ENCODE results near the gene VPS11.
"Not testable (repeated sequence)": the region's sequence is repeated elsewhere in the genome, so short reads cannot be mapped to it uniquely, and the experiment has no call there.

VPS11 gene

DNA sequence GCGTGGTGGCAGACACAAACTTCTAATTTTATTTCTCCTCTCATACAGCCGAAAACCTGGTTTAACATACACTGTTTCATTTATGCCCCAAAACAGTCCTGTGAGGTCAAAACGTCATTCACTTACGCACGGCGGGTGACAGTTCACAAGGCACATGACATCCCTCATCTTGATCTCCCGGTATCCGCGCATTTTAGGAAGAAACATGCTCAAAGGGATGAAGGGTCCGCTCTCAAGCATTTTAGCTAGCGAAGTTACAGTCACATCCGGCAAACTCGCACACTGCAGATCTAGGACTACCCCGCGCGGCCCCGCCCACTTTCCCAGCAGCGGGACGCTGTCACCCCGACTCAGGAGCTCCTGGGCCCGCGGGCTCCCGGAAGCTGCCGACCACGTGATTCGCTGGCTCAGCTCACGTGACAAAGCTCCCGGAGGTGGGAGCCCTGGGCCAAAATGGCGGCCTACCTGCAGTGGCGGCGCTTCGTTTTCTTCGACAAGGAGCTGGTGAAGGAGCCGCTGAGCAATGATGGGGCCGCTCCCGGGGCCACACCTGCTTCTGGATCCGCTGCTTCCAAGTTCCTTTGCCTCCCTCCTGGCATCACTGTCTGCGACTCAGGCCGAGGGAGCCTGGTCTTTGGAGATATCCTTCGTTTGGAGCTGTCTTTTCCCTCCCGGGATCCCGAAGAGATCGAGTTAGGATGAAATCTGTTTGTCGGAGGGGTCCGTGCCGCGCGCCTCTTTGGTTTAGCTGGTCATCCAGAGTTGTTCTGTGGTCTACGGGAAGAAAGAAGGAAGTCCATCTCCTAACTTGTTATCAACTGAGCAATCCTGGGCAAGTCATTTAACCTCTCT lies at the start of gene VPS11:
TSS of gene VPS11 (plus strand) at position 448 of the 852 bp plus-strand sequence. CDS start at position 454, 6 bp downstream.
- DNase-seq (ENCODE audit: extremely low read depth in 1 of 2, low read depth in 1 of 2) = peak; percentile 91 to 98

GRCh38 chr11:119018074-119018938 lies 49.3 kb upstream of the VPS11 start, which contains the start of the genes RPS25 and TRAPPC4:
Gene RPS25, minus strand, starts transcription at chr11:119018343. Its CDS starts 59 bp downstream, at chr11:119018284.
Gene TRAPPC4, plus strand, starts transcription at chr11:119018766. Its CDS starts 30 bp downstream, at chr11:119018796.
- peak; percentile 86 to 88 for DNase-seq (ENCODE audit: extremely low read depth in 1 of 2, low read depth in 1 of 2)

DNA sequence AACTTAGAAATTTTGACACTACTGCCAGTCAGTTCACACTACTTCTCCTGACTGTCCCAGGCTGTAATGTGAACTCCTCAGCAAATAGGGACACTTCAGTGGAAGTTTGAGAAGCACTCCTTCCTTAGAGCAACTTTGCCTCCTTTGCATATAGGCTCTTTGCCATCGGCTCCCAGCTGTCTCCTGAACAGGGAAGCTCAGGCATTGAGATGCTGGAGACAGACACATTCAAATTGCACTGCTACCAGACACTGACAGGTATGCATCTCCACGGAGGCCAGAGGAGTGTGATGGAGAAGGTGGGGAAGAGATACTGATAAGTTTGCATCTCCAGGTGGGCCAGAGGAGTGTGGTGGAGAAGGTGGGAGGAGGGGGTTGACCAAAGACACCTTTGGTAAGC lies 47.6 kb upstream of the VPS11 start:
- DNase-seq (ENCODE audit: extremely low read depth in 1 of 2, low read depth in 1 of 2) = no peak

DNA sequence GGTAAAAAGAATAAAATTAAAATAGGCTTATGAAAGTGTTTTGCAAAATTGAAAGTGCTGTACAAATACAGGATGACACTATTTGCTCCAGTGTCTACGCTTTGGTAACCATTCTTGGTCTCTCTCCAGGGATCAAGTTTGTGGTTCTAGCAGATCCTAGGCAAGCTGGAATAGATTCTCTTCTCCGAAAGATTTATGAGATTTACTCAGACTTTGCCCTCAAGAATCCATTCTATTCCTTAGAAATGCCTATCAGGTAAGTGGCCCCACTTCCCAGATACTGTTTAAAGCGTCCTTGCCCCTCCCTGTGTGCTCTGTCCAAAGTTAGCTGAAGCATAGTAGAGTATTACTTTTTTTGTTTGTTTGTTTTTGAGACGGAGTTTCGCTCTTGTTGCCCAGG lies 46.0 kb upstream of the VPS11 start:
- no peak for DNase-seq (ENCODE audit: extremely low read depth in 1 of 2, low read depth in 1 of 2)

DNA sequence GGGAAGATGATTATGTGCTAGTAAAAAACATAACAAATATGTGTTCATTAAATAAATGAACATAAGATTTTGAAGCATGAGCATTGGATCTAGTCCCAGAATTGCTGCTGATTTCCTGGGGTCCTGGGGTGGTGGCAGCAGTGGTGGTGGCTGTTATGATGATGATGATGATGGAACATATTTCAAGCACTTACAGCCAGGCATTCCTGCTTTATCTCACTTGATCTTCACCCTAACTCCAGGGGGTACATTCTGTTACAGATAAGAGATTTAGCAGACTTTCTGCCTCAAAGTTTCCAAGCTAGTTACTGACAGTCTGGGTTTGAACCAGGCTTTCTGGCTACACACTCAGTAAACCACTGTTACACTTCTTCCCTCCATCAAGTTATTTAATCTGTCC lies 43.9 kb upstream of the VPS11 start:
- no peak for DNase-seq (ENCODE audit: extremely low read depth in 1 of 2, low read depth in 1 of 2)

- no peak for DNase-seq (ENCODE audit: extremely low read depth in 1 of 2, low read depth in 1 of 2)
Observed at GRCh38 chr11:119024430-119025098, 43.1 kb upstream of the VPS11 start.

GRCh38 chr11:119025099-119025473 lies 42.5 kb upstream of the VPS11 start:
- DNase-seq (ENCODE audit: extremely low read depth in 1 of 2, low read depth in 1 of 2) = no peak

- no peak for DNase-seq (ENCODE audit: extremely low read depth in 1 of 2, low read depth in 1 of 2)
Observed at GRCh38 chr11:119025541-119025940, 42.1 kb upstream of the VPS11 start.

DNA sequence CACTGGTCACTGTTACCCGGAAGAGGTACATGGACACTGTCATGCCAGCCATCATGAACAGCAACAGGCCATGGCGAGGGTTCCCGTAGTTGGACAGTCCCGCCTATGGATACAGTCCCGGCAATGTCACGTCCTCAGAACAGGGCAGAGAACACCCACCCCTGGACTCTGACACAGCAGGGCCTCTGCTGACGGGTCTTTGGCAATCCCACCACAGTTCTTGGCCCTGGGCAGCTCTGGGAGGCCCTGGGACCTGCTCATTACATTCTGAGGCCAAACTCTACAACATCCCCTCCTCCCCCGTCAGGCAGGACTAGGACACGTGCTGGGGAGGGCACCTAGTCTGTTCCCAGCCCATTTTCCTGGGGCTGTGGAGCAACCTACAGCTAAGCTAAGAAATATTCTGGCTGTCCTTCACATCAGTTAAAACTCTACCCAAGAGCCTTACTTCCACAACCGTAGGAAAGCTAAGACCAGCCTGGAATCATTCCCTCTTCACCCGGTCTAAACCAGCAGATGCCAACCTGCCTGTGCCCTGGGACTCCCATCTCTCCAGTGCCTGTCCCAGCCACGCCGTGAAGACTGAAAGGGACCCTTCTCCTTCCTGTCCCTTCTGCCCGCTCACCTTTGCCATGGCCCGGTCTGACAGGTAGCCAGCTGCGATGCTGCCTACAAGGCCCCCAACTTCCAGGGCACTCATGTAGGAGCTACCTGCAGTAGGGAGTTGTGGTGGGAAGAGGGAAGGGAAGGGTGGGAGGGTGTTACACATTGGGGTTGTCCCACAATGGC lies 41.4 kb upstream of the VPS11 start:
- no peak for DNase-seq (ENCODE audit: extremely low read depth in 1 of 2, low read depth in 1 of 2)

GRCh38 chr11:119026970-119027369 lies 40.6 kb upstream of the VPS11 start:
- DNase-seq (ENCODE audit: extremely low read depth in 1 of 2, low read depth in 1 of 2) = no peak

DNA sequence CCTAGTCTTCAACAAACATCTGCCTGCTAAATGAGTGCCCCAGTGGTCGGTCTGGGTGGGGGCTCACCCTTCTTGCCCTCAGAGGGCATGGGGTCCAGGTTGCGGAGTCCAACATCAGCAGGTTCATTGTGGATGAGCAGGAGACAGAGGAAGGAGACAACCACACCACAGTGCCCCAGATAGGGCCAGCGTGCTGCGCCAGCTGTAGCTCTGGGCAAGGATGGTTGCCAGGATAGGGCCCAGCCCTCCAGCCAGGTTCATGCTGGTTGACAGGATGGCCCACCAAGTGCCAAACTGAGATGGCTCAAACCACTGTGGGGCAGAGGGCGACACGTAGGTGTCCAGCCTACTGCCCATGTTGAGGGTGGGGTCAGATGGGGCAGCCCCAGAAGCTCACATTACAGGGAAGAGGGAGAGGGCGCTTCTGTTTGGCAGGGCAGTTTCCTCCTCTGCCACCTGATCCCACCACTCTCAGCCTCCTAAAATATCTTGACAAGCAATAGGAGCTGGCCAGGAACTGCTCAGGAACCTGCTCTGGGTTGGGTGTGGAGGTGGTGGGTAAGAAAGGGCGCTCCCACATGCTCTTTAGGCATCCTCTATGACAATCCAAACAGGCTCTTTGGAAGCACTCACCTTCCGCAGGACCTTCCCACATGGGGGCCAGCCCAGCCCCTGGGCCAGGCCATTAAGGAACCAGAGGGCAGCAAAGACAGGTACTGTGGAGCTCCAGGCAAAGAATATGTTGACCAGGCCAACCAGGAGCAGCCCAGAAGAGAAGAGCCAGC lies 39.9 kb upstream of the VPS11 start:
- DNase-seq (ENCODE audit: extremely low read depth in 1 of 2, low read depth in 1 of 2) = no peak

DNA sequence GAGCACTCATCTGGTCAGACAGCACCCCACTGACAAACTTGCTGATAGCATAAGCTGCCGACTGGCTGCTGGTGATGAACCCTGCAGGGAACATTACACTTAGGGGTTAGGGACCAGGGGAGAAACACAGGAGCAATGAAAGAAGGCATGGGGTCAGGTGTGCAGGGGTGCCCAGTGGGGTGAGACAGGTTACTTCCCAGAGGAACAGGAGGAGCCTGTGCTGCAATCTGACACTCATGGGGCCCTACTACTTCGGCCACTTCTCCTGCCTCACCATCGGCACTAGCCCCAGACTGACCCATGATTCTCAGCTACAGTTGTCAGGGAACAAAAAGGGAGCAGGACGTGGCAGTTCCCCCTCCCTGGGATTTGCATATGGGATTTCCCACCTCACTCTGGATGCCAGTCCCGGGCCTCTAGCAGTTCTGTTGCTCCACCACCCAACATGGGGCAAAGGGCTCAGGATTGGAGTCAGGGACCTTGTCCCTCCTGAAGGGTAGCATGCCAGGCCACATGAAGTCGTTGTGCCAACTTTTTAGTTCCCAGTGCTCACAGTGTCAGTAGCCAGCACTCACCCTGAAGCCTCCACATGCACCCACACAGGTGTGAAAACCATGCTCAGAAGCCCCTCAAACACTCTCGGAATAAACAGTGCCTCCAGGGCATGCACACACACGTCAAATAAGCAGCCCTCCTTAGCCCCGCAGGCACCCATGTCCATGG lies 39.1 kb upstream of the VPS11 start:
- DNase-seq (ENCODE audit: extremely low read depth in 1 of 2, low read depth in 1 of 2) = no peak

- DNase-seq (ENCODE audit: extremely low read depth in 1 of 2, low read depth in 1 of 2) = no peak
Observed at GRCh38 chr11:119029069-119029339, 38.6 kb upstream of the VPS11 start.

GRCh38 chr11:119029340-119030028 lies 38.1 kb upstream of the VPS11 start:
- no peak for DNase-seq (ENCODE audit: extremely low read depth in 1 of 2, low read depth in 1 of 2)

- DNase-seq (ENCODE audit: extremely low read depth in 1 of 2, low read depth in 1 of 2) = no peak
Observed at GRCh38 chr11:119030029-119030328, 37.6 kb upstream of the VPS11 start.

- DNase-seq (ENCODE audit: extremely low read depth in 1 of 2, low read depth in 1 of 2) = peak; percentile 95 to 99
Observed at GRCh38 chr11:119030329-119031047, 37.1 kb upstream of the VPS11 start, which contains the start of gene SLC37A4. Gene SLC37A4, minus strand, starts transcription at chr11:119030877.

DNA sequence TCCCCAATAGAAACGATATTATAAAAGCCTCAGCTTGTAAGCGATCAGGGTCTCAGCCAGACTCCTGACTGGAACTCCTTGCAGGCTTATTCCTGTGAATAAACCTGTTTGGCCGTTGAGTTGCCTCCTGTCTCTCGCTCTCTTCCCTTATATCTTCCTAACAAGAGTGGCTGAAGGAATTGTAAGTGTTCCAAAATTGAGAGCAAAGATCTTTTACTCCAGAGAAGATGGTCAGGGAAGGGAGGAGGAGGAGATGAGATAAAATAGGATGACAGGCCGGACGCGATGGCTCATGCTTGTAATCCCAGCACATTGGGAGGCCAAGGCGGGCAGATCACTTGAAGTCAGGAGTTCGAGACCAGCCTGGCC lies 35.7 kb upstream of the VPS11 start:
- no peak for DNase-seq (ENCODE audit: extremely low read depth in 1 of 2, low read depth in 1 of 2)

GRCh38 chr11:119033421-119033820 lies 34.2 kb upstream of the VPS11 start:
- DNase-seq (ENCODE audit: extremely low read depth in 1 of 2, low read depth in 1 of 2) = not testable (repeated sequence)
